Stimulated activated CD4-positive, alpha-beta T cell treated with anti-CD3 and anti-CD28 coated beads, Interleukin-1b, Interleukin-23, amount 100 ng/mL, for 1 hour (primary cell): Measurements from ENCODE around the gene AK2.
"Not testable (repeated sequence)": the region's sequence is repeated elsewhere in the genome, so short reads cannot be mapped to it uniquely, and the experiment has no call there.

Experiments used
- DNase-seq, 2 donors: peaks; one replicate each; pipeline ENCODE4 v3.0.0-alpha.2; 2020; ENCODE audit warnings: low read depth in 2 of 2

AK2 gene

GRCh38 chr1:33036526-33037503 is at the start of gene AK2:
Gene AK2, minus strand, starts transcription at chr1:33036883. Its CDS starts 55 bp downstream, at chr1:33036828.
- DNase-seq, result peak; percentile 70 to 74

DNA sequence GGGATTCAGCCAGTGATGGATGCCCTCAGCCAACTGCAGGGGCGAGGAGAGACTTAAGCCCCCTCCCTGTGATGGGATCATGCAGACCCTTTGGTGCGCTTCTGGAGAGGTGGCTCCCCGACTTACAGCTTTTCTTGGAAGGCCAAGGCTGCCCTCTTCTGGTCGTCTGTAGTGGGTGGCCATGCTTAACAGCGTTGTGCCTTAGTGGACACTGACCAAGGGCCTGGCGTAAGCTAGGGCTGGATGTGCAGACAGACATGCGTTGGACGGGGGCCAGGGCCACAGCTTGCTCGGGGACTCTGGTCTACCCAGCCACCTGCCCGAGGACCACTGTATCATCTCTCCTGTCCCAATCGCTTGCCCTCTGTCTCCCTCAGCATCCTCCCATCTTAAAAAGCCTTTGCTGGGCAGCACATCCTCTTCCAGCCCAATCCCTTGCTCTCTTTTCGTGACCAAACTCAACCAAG is 49.7 kb upstream of the AK2 start:
- no peak for DNase-seq

DNA sequence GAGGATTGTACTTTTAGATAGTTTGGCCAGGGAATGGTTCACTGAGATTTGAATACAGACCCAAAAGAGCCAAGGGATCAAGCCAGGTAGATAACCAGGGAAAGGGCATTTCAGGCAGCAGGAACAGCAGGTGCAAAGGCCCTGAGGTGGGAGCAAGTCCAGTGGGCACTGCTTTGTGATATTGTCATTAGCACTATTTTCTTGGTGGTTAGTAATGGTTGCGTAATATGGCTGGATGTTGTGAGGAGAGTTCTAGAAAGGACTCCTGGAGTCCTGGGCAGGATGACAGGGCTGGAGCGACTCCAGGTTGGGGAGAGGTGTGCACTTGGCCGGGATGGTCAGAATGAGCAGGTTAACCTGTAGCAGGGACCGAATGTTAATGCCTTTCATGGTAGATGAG is 48.6 kb upstream of the AK2 start:
- no peak for DNase-seq

DNA sequence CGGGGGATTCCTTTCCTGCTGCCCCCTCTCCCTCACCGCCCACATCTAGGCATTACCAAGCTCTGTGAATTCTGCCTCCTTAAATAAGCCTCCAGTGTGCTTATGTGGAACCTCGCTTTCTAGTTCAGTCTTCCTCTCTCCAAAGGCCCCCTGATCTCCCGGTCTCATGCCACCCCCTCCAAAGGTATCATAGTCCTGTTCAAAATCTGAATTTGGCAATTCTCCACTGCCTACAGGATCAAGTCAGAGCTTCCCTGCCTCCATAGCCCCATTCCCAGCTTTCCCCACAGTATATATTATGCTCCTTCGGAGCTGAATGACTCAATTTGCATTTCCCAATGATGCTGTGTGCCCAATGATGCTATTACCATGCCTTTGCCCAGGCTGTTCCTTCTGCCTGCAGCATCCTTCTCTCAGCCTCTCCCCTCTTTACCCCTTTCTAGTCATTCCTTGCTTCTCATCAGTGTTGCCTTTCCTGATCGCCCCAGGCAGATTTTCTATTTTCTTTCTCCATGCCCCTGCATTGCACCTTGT is 46.0 kb upstream of the AK2 start:
- DNase-seq, result no peak

DNA sequence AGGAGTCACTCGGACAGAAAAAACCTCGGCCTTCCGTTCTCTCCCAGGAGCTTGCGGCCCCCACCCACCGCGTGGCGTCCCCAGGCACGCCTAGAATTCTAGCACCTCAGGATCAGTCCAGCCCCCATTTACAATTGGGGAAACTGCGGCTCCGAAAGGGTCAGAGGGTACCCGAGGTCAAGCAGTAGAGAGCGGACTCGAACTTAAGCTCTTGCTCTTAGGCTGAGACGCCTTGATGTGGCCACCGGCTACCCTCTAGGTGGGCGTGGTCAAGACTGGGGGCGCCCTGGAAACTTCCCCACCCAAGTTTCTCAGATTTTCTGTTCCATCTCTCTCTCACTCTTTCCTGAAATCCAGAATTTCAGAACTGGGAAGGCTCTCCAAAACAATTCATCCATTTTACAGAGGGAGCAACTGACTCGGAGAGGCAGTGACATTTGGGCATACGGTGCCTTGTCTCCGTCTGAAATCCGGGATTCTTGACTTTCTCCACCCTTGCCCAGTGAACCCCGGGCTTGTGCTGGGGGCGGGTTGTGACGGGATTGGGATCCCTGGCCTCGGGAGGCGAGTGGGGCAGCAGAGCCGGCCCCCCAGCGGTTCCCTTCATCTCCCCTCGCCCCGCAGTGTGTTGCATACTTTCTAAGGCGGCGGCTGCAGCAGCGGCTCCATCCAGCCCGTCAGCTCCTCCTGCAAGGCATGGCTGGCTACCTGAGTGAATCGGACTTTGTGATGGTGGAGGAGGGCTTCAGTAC is 45.0 kb upstream of the AK2 start:
- no peak for DNase-seq

GRCh38 chr1:33080885-33081553 is 44.3 kb upstream of the AK2 start, which contains the start of gene AZIN2:
Gene AZIN2, plus strand, starts transcription at chr1:33081153. Its CDS starts 1,097 bp downstream, at chr1:33082250.
- DNase-seq, result peak; percentile 92 to 95

DNA sequence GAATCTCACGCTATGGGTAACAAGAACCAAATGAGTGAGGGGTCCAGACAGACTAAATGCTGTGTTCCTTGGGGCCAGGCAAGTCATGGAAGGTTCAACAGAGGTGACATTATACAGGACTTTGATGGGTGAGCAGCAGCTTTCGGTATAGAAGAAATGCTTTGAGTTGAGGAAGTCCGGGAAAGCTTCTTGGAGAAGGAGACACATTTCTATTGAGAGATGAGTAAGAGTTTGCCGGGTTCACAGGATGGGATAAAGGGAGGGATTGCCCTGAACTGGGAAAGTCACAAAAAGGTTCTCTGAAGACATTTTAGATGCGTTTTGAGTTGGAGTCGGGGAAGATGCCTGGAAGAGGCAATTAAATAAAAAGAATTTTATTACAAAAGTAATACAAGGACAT is 43.7 kb upstream of the AK2 start:
- no peak for DNase-seq

DNA sequence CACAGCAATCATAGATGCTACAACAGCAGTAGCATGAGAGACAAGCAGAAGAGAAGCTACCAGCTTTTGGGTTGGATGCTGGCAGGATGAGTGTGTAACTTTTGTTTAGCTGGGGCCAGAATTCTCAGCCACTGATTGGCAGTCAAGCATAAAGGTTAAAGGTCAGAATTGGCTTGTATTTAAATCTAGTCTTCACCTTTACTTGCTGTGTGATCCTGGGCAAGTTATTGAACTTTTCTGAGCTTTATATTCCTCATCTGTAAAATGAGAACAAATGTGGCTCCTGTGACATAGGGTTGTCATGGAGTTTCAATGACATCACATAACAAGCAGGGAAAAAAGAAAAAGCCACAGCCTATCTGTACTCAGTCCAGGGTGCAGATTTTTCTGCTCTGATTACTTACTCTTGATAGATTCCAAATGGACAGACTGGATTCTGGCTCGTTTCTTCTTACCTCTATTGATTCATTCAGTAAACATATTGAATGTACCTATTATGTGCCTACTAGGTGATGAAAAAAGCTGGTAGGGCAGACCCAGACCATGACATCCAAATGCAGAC is 41.4 kb upstream of the AK2 start:
- no peak for DNase-seq

- no peak for DNase-seq
Observed at GRCh38 chr1:33074193-33074945, 37.7 kb upstream of the AK2 start.

DNA sequence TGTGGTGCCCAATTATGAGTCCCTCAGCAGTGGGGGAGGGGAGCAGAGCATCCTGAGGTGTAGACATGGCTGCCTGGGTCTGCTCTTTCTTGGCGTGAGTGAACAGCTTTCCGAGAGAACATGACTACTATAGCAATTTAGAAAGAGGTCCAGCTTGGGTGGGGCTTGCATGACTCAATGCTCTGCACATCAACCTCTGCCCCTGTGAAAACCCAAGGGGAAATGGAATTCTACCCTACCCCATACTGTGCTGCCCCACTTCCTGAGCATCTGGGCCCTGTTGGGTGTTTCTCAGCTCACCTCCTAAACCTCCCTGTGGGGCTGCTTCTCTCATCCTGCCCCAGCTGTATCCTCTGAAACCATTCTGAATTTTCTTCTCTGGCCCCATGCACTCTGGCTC is 36.0 kb upstream of the AK2 start:
- no peak for DNase-seq

- no peak for DNase-seq
Observed at GRCh38 chr1:33070628-33071027, 33.9 kb upstream of the AK2 start.

DNA sequence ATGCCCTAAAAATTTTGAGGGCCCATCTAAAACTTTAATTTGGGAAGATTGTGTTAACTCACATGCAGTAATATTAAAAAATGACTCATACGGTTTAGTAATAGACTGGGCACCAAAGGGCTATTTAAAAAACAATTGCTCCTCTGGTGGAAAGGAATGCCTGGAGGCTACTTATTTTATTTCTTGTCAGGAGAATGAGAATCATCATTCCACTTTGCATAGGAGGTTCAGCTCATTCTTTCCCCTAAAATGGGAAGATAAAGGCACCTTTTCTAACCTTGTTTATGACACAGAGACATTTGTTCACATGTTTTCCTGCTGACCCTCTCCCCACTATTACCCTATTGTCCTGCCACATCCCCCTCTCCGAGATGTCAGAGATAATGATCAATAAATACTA is 31.4 kb upstream of the AK2 start:
- DNase-seq, result not testable (repeated sequence)

DNA sequence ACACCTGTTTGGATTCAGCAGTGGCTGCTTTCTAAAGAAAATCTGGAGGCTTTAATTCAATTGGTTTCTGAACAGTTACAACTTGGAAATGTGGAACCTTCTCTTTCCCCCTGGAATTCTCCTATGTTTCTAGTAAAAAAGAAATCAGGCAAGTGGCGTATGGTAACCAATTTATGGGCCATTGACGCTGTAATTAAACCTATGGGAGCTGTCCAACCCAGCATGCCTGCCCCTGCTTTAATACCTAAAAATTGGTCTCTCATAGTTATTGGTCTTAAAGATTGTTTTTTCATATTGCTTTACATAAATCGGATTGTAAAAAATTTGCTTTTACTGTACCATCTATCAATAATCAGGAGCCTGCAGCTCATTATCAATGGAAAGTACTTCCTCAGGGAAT is 29.8 kb upstream of the AK2 start:
- DNase-seq, result not testable (repeated sequence)

- no peak for DNase-seq
Observed at GRCh38 chr1:33065301-33065700, 28.6 kb upstream of the AK2 start.

- not testable (repeated sequence) for DNase-seq
Observed at GRCh38 chr1:33064284-33064683, 27.6 kb upstream of the AK2 start.

- no peak for DNase-seq
Observed at GRCh38 chr1:33061834-33062233, 25.2 kb upstream of the AK2 start.

DNA sequence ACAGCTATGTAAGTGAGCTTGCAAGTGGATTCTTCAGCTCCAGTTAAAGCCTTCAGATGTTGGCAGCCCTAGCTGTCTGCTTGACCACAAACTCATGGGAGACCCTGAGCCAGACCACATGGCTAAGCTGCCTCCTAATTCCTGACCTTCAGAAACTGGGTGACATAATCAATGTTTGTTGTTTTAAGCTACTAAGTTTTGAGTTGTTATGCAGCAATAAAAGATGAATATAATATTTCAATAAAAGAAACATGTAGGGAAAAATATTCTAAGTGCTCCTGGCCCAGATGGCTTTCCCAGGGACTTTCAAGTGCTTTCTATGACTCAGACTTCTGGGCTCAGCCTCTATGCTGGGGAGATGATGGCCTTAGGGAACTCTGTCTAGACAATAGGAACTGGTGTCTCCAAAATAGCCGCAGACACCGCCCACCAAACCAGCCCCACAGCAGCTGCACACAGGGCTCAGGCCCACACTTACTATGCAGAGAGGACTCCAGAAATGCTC is 23.9 kb upstream of the AK2 start:
- DNase-seq, result no peak

- DNase-seq, result no peak
Observed at GRCh38 chr1:33057095-33057494, 20.4 kb upstream of the AK2 start.

DNA sequence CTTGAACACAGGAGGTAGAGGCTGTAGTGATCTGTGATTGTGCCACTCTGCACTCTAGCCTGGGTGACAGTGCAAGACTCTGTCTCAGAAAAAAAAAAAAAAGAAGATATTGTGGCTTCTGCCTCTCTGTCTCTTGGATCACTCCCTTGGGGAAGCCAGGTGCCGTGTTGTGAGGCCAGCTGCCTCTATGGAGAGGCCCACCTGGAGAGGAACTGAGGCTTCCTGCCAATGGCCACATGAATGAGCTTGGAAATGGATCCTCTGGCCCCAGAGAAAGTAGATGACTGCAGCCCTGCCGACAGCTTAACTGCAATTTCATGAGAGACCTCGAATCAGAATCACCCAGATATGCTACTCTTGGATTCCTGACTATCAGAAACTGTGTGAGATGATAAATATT is 19.7 kb upstream of the AK2 start:
- no peak for DNase-seq

DNA sequence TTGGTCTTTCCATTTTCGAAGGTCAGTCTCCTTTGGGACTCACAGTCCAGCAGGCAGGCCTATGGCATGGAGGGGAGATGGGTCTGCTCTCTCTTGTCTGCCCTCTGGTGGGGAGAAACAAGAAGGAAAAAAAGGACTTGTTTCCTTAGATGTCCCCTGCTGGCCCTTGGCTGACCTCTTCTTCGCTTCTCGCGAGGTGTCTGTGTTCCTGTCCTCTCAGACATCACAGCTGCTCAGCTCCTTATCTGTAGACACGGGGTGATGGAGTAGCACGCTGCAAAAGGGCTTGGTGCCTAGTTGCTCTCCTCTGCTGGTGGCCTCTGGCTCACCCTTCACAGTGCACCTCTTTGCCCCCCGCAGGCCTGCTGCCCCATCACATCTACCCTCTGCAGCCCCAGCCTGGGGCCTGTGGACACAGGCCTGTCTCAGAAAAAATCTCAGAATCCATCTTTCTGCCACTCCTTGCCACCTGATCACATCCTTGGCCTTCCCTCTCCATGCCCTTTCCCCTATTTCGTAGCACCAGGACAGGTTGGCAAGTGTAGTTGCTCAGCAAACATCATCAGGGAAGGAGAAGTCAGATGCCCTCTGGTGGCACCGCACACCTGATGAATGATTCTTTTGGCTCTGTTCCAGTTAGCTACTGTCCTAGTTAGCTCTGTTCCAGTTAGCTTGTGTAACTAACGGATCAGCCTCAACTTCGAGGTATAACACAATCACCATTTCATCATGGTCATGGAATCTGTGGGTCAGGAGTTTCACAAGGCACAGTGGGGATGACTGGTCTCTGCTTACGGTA is 18.7 kb upstream of the AK2 start:
- no peak for DNase-seq
